Measurements from ENCODE around the gene COL4A2. TPM values are rescaled to one million over a fixed set of nuclear protein-coding genes. Genes with fewer than 3 reads are reported as not detected.

Gene COL4A2
- total RNA-seq, 1 donor from 2014 or later, result 1,736 TPM

DNA sequence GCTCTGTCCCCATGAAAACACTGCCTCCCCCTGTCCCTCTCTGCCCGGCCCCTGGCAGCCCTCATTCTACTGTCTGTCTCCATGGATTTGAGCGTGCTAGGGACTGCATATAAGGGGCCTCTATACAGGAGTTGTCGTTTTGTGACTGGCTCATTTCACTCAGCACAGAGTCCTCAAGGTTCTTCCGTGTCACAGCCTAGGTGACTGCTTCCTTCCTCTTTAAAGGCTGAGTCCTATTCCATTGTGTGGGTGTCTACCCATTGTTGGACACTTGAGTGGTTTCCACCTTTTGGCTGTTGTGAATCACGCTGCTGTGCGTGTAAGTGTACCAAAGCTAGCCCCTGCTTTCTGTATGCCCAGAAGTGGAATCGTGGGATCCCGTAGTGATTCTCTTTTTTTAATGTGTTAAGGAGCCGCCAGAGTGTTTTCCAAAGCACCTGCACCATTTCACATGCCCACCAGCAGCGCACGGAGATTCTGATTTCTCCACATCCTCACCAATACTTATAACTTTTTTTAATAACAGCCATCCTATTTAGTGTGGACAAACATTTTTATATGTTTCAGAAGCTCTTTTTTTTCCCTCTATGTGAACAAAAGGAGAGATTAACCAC is 116.7 kb downstream of the COL4A2 start:
- Histone ChIP-seq H3K36me3 (ENCODE audit: control insufficient read depth, insufficient read depth, low read length) (peaks cover 7% of the 10 kb centered on the region), H3K4me3 (ENCODE audit: low read depth, low read length) (no peak overlapping the region), H3K27me3 (ENCODE audit: control insufficient read depth, insufficient read depth, low read length) (no peaks in the 10 kb centered on the region)
- no peak for DNase-seq (ENCODE audit: low read depth)
- TF ChIP-seq, protein P1, sequence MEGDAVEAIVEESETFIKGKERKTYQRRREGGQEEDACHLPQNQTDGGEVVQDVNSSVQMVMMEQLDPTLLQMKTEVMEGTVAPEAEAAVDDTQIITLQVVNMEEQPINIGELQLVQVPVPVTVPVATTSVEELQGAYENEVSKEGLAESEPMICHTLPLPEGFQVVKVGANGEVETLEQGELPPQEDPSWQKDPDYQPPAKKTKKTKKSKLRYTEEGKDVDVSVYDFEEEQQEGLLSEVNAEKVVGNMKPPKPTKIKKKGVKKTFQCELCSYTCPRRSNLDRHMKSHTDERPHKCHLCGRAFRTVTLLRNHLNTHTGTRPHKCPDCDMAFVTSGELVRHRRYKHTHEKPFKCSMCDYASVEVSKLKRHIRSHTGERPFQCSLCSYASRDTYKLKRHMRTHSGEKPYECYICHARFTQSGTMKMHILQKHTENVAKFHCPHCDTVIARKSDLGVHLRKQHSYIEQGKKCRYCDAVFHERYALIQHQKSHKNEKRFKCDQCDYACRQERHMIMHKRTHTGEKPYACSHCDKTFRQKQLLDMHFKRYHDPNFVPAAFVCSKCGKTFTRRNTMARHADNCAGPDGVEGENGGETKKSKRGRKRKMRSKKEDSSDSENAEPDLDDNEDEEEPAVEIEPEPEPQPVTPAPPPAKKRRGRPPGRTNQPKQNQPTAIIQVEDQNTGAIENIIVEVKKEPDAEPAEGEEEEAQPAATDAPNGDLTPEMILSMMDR (IDR thresholded peaks at IDR 0.05; ENCODE audit: insufficient read depth, low read length, poor library complexity, severe bottlenecking), result no peak

DNA sequence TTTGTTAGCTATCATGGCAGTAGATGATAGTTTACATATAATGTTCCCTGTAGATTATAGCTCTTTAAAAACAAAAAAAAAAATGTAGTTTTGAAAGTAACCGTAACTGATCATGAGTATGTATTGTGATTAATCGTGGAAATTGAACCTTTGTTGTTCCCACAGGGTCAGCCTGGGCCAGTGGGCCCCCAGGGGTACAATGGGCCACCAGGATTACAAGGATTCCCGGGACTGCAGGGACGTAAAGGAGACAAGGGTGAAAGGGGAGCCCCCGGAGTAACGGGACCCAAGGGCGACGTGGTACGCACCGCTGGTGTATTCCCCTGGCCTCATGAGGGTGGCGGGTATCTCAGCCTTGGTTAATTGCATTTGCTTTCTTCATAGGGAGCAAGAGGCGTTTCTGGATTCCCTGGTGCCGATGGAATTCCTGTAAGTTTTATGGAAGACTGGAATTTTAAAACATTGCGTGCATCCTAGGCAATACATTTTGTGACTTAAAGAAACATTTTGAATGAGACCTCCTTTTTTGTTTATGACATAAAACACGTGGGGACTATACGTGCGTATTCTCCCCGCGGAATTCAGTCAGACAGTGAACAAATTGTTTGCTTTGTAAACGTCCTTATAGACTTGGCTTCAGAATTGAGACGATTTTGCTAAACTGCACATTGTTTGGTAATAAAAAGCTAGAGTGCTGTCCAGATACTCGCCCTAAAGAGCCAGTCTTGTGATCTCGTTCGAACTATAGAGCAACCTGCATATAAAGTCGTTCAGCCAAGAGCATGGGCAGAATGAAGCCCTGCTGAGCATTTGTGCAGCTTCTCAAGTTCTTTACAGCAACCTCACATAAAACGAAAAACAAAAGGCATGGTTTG is 117.7 kb downstream of the COL4A2 start:
- TF ChIP-seq, protein P1 (IDR thresholded peaks at IDR 0.05; ENCODE audit: insufficient read depth, low read length, poor library complexity, severe bottlenecking), result no peak
- no peaks in the 10 kb centered on the region for H3K27me3 ChIP-seq (ENCODE audit: control insufficient read depth, insufficient read depth, low read length)
- DNase-seq (ENCODE audit: low read depth), result no peak

DNA sequence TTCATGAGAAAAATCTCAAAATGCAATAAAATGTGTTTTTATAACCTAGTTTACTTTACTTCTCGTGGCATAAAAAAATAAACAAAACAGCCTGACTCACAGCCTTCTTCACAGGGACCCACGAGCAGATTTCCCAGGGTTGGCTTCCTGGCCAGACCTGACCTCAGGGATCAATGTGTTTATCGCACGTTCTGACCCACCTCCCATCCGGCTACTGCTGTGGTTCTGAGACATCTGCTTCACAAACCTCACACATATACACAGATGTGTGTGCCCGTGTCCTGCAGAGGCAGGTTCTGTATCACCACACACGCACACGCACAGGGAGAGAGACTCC is 118.3 kb downstream of the COL4A2 start:
- TF ChIP-seq, protein P1 (IDR thresholded peaks at IDR 0.05; ENCODE audit: insufficient read depth, low read length, poor library complexity, severe bottlenecking), result no peak
- no peak for DNase-seq (ENCODE audit: low read depth)
- H3K36me3 ChIP-seq (ENCODE audit: control insufficient read depth, insufficient read depth, low read length), result peaks cover 7% of the 10 kb centered on the region
- H3K27me3 ChIP-seq (ENCODE audit: control insufficient read depth, insufficient read depth, low read length), result no peaks in the 10 kb centered on the region
- no peak overlapping the region for H3K4me3 ChIP-seq (ENCODE audit: low read depth, low read length)

More for the DNA sequence above, 117.7 kb downstream of the COL4A2 start:
- Histone ChIP-seq H3K36me3 (ENCODE audit: control insufficient read depth, insufficient read depth, low read length) (peaks cover 7% of the 10 kb centered on the region), H3K4me3 (ENCODE audit: low read depth, low read length) (no peak overlapping the region)

DNA sequence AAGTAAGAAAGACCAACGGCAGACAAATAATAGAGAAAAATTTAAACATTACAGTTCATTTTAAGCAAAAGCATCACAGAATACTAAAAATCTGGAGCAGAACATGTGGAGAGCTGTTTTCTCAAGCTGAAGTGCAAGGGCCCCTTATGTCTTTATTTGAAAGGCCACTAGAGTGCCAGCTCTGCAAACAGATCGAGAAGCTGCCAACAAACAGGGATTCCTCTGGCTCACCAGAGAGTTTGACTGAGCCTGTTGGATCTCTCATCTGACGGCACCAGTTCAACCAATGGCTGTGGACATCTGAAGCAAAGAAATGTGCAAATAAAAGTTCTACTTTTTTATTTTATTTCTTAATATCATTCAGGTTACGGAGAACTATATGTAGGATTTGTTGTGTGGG is 119.7 kb downstream of the COL4A2 start:
- Histone ChIP-seq H3K36me3 (ENCODE audit: control insufficient read depth, insufficient read depth, low read length) (peaks cover 11% of the 10 kb centered on the region), H3K27me3 (ENCODE audit: control insufficient read depth, insufficient read depth, low read length) (no peaks in the 10 kb centered on the region), H3K4me3 (ENCODE audit: low read depth, low read length) (no peak overlapping the region)
- no peak for DNase-seq (ENCODE audit: low read depth)
- TF ChIP-seq, protein P1 (IDR thresholded peaks at IDR 0.05; ENCODE audit: insufficient read depth, low read length, poor library complexity, severe bottlenecking), result no peak

DNA sequence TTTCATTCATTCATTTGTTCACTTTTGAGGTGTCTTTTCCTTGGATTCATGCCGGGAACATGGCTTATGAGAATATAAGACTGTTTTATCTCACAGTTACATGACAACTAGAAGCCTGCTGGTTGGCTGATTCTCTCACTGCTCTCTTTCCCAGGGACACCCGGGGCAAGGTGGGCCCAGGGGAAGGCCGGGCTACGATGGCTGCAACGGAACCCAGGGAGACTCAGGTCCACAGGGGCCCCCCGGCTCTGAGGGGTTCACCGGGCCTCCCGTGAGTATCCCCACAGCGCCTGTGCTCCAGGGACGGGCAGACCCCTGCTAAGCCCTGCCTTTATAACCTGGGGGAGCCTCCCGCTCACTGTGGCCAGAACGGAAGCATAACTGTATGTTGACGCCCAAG is 121.2 kb downstream of the COL4A2 start:
- no peak for DNase-seq (ENCODE audit: low read depth)
- Histone ChIP-seq H3K27me3 (ENCODE audit: control insufficient read depth, insufficient read depth, low read length) (no peaks in the 10 kb centered on the region), H3K36me3 (ENCODE audit: control insufficient read depth, insufficient read depth, low read length) (peaks cover 10% of the 10 kb centered on the region), H3K4me3 (ENCODE audit: low read depth, low read length) (no peak overlapping the region)
- TF ChIP-seq, protein P1 (IDR thresholded peaks at IDR 0.05; ENCODE audit: insufficient read depth, low read length, poor library complexity, severe bottlenecking), result no peak
